Activated naive CD4-positive, alpha-beta T cell treated with anti-CD3 and anti-CD28 coated beads for 36 hours (primary cell): Measurements from ENCODE around the gene MUC22. TPM values are rescaled to one million over a fixed set of nuclear protein-coding genes. Genes with fewer than 3 reads are reported as not detected.

Experiments used
- CTCF ChIA-PET: fragments of 350-600 bp; sonication (Branson Sonifier 250); formaldehyde crosslinking; loops from one replicate; lab custom pipeline; 2021; ENCODE audit warnings: antibody characterized with exemption; lab: Charles Lee
- DNase-seq: peaks from one replicate; pipeline ENCODE4 v3.0.0-alpha.2; 2020
- H3K27ac Mint-ChIP-seq: one replicate; pipeline ENCODE4 v1.8.0; 2021; ENCODE audit warnings: mild to moderate bottlenecking, mixed read lengths
- H3K27me3 Mint-ChIP-seq: one replicate; pipeline ENCODE4 v1.8.0; 2021; ENCODE audit warnings: low read depth, mixed read lengths
- H3K36me3 Mint-ChIP-seq: one replicate; pipeline ENCODE4 v1.8.0; 2021; ENCODE audit warnings: low read depth, mixed read lengths
- H3K4me1 Mint-ChIP-seq: one replicate; pipeline ENCODE4 v1.8.0; 2021; ENCODE audit warnings: low read depth, mixed read lengths
- H3K4me3 Mint-ChIP-seq: one replicate; pipeline ENCODE4 v1.8.0; 2021; ENCODE audit warnings: mild to moderate bottlenecking, moderate library complexity, mixed read lengths
- H3K9me3 Mint-ChIP-seq: one replicate; pipeline ENCODE4 v1.8.0; 2021; ENCODE audit warnings: mixed read lengths
- intact Hi-C: fragments of 100-400 bp; cut with micrococcal nuclease; formaldehyde crosslinking; loops from one replicate; pipeline ENCODE4 v1.15.1; 2023
- total RNA-seq, 2 experiments: library from RNA; stranded (reverse); gene quantifications; one replicate each; pipeline ENCODE4 v1.2.3, GENCODE V29; 2021

The MUC22 gene
- total RNA-seq, 2 experiments from 2014 or later = not detected

GRCh38 chr6:31068669-31069340 is 58.5 kb downstream of the MUC22 start:
- Mint-ChIP-seq H3K27me3 (no peaks in the 10 kb centered on the region), H3K9me3 (no peaks in the 10 kb centered on the region), H3K27ac (no peak overlapping the region), H3K4me3 (no peak overlapping the region), H3K4me1 (no peaks in the 10 kb centered on the region), H3K36me3 (no peaks in the 10 kb centered on the region)
- intact Hi-C loops = loop anchor here (1.0 to 2.0 kb wide), 2 partner anchors 18 to 154 kb away; no protein-coding TSS in a partner anchor
- DNase-seq = peak; percentile 84
- CTCF ChIA-PET = interaction anchor here (0.6 to 3.5 kb wide), 15 partner anchors 11 to 240 kb away, joined by 3 to 27 read pairs (median 4); partner anchors contain the start of genes MUCL3 and VARS2

GRCh38 chr6:31070711-31071197 is 60.5 kb downstream of the MUC22 start:
- Mint-ChIP-seq H3K4me3 (no peak overlapping the region), H3K4me1 (no peaks in the 10 kb centered on the region), H3K27ac (no peak overlapping the region), H3K9me3 (no peaks in the 10 kb centered on the region), H3K36me3 (no peaks in the 10 kb centered on the region), H3K27me3 (no peaks in the 10 kb centered on the region)
- CTCF ChIA-PET = interaction anchor here (0.9 to 3.5 kb wide), 8 partner anchors 9 to 156 kb away, joined by 3 to 27 read pairs (median 5); partner anchors contain the start of genes MUCL3 and VARS2
- no peak for DNase-seq
- intact Hi-C loops = no loop called here

GRCh38 chr6:31074401-31074800 is 64.1 kb downstream of the MUC22 start:
- no peak overlapping the region for H3K4me3 Mint-ChIP-seq

GRCh38 chr6:31075528-31075927 is 65.3 kb downstream of the MUC22 start:
- intact Hi-C loops = no loop called here

More at GRCh38 chr6:31074401-31074800, 64.1 kb downstream of the MUC22 start:
- Mint-ChIP-seq H3K4me1 (peaks cover 2% of the 10 kb centered on the region), H3K9me3 (no peaks in the 10 kb centered on the region), H3K27me3 (no peaks in the 10 kb centered on the region), H3K36me3 (no peaks in the 10 kb centered on the region), H3K27ac (no peak overlapping the region)
- no peak for DNase-seq
- CTCF ChIA-PET = interaction anchor here (1.9 kb wide), 1 partner anchor 13 kb away, joined by 6 read pairs; no protein-coding TSS in a partner anchor
- intact Hi-C loops = no loop called here

GRCh38 chr6:31076611-31077010 is 66.3 kb downstream of the MUC22 start:
- Mint-ChIP-seq H3K9me3 (no peaks in the 10 kb centered on the region), H3K36me3 (no peaks in the 10 kb centered on the region), H3K27ac (no peak overlapping the region), H3K27me3 (no peaks in the 10 kb centered on the region), H3K4me1 (peaks cover 8% of the 10 kb centered on the region), H3K4me3 (no peak overlapping the region)
- no peak for DNase-seq
- CTCF ChIA-PET = no interaction called here
- intact Hi-C loops = no loop called here

More at GRCh38 chr6:31075528-31075927, 65.3 kb downstream of the MUC22 start:
- Mint-ChIP-seq H3K9me3 (no peaks in the 10 kb centered on the region), H3K4me3 (no peak overlapping the region), H3K36me3 (no peaks in the 10 kb centered on the region), H3K27ac (no peak overlapping the region), H3K27me3 (no peaks in the 10 kb centered on the region), H3K4me1 (peaks cover 8% of the 10 kb centered on the region)
- CTCF ChIA-PET = interaction anchor here (0.6 to 0.7 kb wide), 2 partner anchors 12 to 744 kb away, joined by 3 to 5 read pairs; no protein-coding TSS in a partner anchor
- no peak for DNase-seq

GRCh38 chr6:31079656-31080261 is 69.5 kb downstream of the MUC22 start:
- no peaks in the 10 kb centered on the region for H3K9me3 Mint-ChIP-seq
- intact Hi-C loops = loop anchor here (1.0 to 2.0 kb wide), 3 partner anchors 164 to 597 kb away; no protein-coding TSS in a partner anchor
- no peaks in the 10 kb centered on the region for H3K36me3 Mint-ChIP-seq
- peaks cover 8% of the 10 kb centered on the region for H3K4me1 Mint-ChIP-seq
- CTCF ChIA-PET = interaction anchor here (0.6 to 4.2 kb wide), 42 partner anchors 7 to 597 kb away, joined by 3 to 73 read pairs (median 4); partner anchors contain the start of genes DHX16, GTF2H4 and VARS2
- H3K27me3 Mint-ChIP-seq = no peaks in the 10 kb centered on the region
- peak overlapping the region; percentile 32 for H3K4me3 Mint-ChIP-seq
- DNase-seq = peak; percentile 86
- H3K27ac Mint-ChIP-seq = no peak overlapping the region

- H3K4me3 Mint-ChIP-seq = no peak overlapping the region
- no peak for DNase-seq
- H3K4me1 Mint-ChIP-seq = peaks cover 9% of the 10 kb centered on the region
- no peaks in the 10 kb centered on the region for H3K9me3 Mint-ChIP-seq
- no peaks in the 10 kb centered on the region for H3K27me3 Mint-ChIP-seq
- no peaks in the 10 kb centered on the region for H3K36me3 Mint-ChIP-seq
- intact Hi-C loops = no loop called here
- CTCF ChIA-PET = interaction anchor here (0.7 to 4.2 kb wide), 4 partner anchors 11 to 203 kb away, joined by 3 to 73 read pairs (median 4); partner anchors contain the start of gene VARS2
- H3K27ac Mint-ChIP-seq = no peak overlapping the region
Observed at GRCh38 chr6:31081872-31082271, 71.6 kb downstream of the MUC22 start.

GRCh38 chr6:31083742-31084354 is 73.6 kb downstream of the MUC22 start:
- no peak overlapping the region for H3K27ac Mint-ChIP-seq
- no peak overlapping the region for H3K4me3 Mint-ChIP-seq

More at GRCh38 chr6:31083742-31084354, 73.6 kb downstream of the MUC22 start:
- peak; percentile 70 for DNase-seq
- H3K4me1 Mint-ChIP-seq = peaks cover 17% of the 10 kb centered on the region
- no peaks in the 10 kb centered on the region for H3K36me3 Mint-ChIP-seq
- intact Hi-C loops = no loop called here
- no peaks in the 10 kb centered on the region for H3K27me3 Mint-ChIP-seq
- CTCF ChIA-PET = interaction anchor here (0.6 to 2.9 kb wide), 5 partner anchors 46 to 542 kb away, joined by 3 to 10 read pairs (median 4); partner anchors contain the start of gene VARS2
- H3K9me3 Mint-ChIP-seq = no peaks in the 10 kb centered on the region

Other genes with a start within 250 kb of the MUC22 start
- 10 to 100 TPM in 1 of 2 experiments, 1 to 10 TPM in 1; 9.5 to 10.1 TPM for gene DDR1, start 126.0 kb upstream of the MUC22 start, total RNA-seq
- 10 to 100 TPM; 33.3 to 42.4 TPM for gene GTF2H4, start 102.3 kb upstream of the MUC22 start, total RNA-seq
- gene VARS2, start 96.2 kb upstream of the MUC22 start, total RNA-seq = 10 to 100 TPM; 78.1 to 82.8 TPM
- gene SFTA2, start 78.3 kb upstream of the MUC22 start, total RNA-seq = not detected
- gene MUCL3, start 69.5 kb upstream of the MUC22 start, total RNA-seq = not detected
- not detected for gene MUC21, start 26.8 kb upstream of the MUC22 start, total RNA-seq
- gene C6orf15, start 102.1 kb downstream of the MUC22 start, total RNA-seq = not detected
- under 1 TPM; 0.29 to 0.40 TPM for gene PSORS1C1, start 104.3 kb downstream of the MUC22 start, total RNA-seq
- not detected for gene CDSN, start 110.0 kb downstream of the MUC22 start, total RNA-seq
- not detected for gene PSORS1C2, start 128.6 kb downstream of the MUC22 start, total RNA-seq
- 10 to 100 TPM; 40.0 to 44.5 TPM for gene CCHCR1, start 147.3 kb downstream of the MUC22 start, total RNA-seq
- 10 to 100 TPM; 72.0 to 73.3 TPM for gene TCF19, start 148.1 kb downstream of the MUC22 start, total RNA-seq
- gene POU5F1, start 160.2 kb downstream of the MUC22 start, total RNA-seq = under 1 TPM in 1 of 2 experiments, not detected in 1; 0.48 TPM